Right atrium auricular region (tissue), 2 donors: Measurements from ENCODE around the gene KDM2B. TPM values are rescaled to one million over a fixed set of nuclear protein-coding genes. Genes with fewer than 3 reads are reported as not detected.

Source experiments
- DNase-seq: peaks from one replicate; pipeline ENCODE4 v3.0.0-alpha.2; 2019; ENCODE audit warnings: low spot score
- H3K27ac ChIP-seq, 2 donors: fragments of 200-600 bp; sonication (generic); 1 replicate in 1 of 2; 2 replicates in 1 of 2; pipeline ENCODE4 v1.5.1; 2016 to 2019
- H3K27me3 ChIP-seq, 2 donors: fragments of 200-600 bp; sonication (generic); one replicate each; pipeline versions ENCODE4 v1.5.1 to v1.6.0; 2017 to 2019
- H3K36me3 ChIP-seq: fragments of 200-600 bp; sonication (generic); one replicate; pipeline ENCODE4 v1.5.1; 2016
- H3K4me1 ChIP-seq, 2 donors: fragments of 200-600 bp; sonication (generic); one replicate each; pipeline versions ENCODE4 v1.5.1 to v1.6.0; 2017 to 2019
- H3K4me3 ChIP-seq, 2 donors: fragments of 200-600 bp; sonication (generic); 1 replicate in 1 of 2; 2 replicates in 1 of 2; pipeline ENCODE4 v1.5.1; 2017 to 2019; ENCODE audit warnings: mild to moderate bottlenecking in 1 of 2, moderate library complexity in 1 of 2
- H3K9me3 ChIP-seq, 2 donors: fragments of 200-600 bp; sonication (generic); one replicate each; pipeline ENCODE4 v1.5.1; 2019
- CTCF ChIP-seq, 2 donors: fragments of 200-600 bp; sonication (generic); IDR thresholded peaks; one replicate each; pipeline ENCODE4 v1.5.1; 2019; ENCODE audit warnings: antibody characterized with exemption in 2 of 2
- total RNA-seq, 2 donors: library from RNA; depleted of rRNA; stranded (reverse); fragments of >200 nt; gene quantifications; one replicate each; pipeline ENCODE4 v1.1.0, GENCODE V29; 2016

The KDM2B gene
- total RNA-seq, 2 donors from 2014 or later = 9.5 to 10.8 TPM

DNA sequence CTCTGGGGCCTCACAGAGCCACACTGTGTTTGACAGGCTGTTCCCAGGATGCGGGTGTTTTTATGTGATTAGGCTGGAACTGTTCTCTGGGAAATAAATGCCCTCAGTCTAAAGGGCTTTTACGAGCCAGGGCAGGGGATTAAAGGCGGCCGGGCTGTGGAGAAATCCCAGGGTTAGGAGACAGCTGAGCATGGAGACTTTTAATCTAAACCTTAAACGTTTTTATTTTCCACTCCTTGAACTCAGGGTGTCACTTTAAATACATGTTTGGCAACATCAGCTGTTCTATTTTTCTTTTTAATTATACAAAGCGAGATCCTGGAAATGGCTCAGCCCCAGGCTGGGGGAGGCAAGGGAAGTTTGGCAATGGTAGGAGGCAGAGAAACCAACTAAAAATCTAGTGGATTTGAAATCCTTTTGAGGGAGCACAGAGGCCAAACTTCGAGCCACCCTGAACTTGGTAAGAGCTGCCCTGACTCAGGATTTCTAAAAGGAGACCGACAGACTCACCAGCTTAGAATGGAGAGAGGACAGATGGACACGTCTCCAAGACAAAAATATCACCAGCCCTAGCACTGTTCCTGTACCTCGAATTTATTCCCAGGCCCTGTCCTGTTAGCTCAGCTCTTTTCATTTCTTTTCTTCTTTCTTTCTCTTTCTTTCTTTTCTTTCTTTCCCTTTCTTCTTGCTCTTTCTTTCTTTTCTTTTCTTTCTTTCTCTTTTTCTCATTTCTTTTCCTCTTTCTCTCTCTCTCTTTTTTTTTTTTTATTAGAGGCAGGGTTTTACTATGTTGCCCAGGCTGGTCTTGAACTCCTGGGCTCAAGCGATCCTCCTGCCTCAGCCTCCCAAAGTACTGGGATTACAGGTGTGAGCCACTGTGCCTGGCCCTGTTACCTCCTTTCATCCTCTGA is 29.7 kb upstream of the KDM2B start:
- no peak for DNase-seq
- no peaks in the 10 kb centered on the region for H3K36me3 ChIP-seq
- H3K27me3 ChIP-seq = no peaks in the 10 kb centered on the region
- peaks cover 0 to 7% of the 10 kb centered on the region in 2 donors for H3K4me1 ChIP-seq
- no peaks in the 10 kb centered on the region for H3K9me3 ChIP-seq
- H3K27ac ChIP-seq = peak overlapping the region in 1 of 2 donors; percentile 21
- no peak for TF ChIP-seq CTCF (IDR thresholded peaks at IDR 0.05)
- H3K4me3 ChIP-seq = no peak overlapping the region

DNA sequence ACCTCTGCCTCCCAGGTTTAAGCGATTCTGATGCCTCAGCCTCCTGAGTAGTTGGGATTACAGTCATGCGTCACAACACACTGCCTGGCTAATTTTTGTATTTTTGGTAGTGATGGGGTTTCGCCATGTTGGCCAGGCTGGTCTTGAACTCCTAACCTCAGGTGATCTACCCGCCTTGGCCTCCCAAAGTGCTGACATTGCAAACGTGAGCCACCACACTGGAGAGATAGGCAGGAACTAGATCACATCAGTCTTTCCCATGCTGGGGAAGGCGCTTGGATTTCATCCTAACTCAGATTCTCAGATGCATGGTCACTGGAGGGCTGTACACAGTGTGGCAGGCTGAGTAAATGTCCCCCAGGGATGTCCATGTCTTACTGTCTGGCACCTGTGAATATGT is 27.5 kb upstream of the KDM2B start:
- DNase-seq = no peak
- H3K27me3 ChIP-seq = no peaks in the 10 kb centered on the region
- no peak for TF ChIP-seq CTCF (IDR thresholded peaks at IDR 0.05)
- H3K9me3 ChIP-seq = no peaks in the 10 kb centered on the region
- peaks cover 0 to 7% of the 10 kb centered on the region in 2 donors for H3K4me1 ChIP-seq
- no peak overlapping the region for H3K27ac ChIP-seq
- H3K36me3 ChIP-seq = no peaks in the 10 kb centered on the region
- H3K4me3 ChIP-seq = no peak overlapping the region

DNA sequence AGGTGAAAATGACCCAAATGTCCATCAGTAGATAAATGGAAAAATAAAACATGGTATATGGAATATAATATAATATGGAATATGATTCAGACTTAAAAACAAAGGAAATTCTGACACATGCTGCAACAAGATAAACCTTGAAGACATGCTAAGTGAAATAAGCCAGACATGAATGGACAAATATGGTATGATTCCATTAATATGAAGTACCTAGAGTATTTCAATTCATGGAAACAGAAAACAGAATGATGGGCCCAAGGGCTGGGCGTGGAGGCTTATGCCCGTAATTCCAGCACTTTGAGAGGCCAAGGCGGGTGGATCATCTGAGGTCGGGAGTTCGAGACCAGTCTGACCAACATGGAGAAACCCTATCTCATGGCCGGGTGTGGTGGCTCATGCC is 22.8 kb upstream of the KDM2B start:
- Histone ChIP-seq H3K4me3 (no peak overlapping the region), H3K36me3 (no peaks in the 10 kb centered on the region), H3K4me1 (no peaks in the 10 kb centered on the region), H3K9me3 (no peaks in the 10 kb centered on the region), H3K27me3 (no peaks in the 10 kb centered on the region), H3K27ac (no peak overlapping the region)
- no peak for DNase-seq
- TF ChIP-seq CTCF (IDR thresholded peaks at IDR 0.05) = no peak

GRCh38 chr12:121602766-121603165 is 21.9 kb upstream of the KDM2B start:
- Histone ChIP-seq H3K4me1 (no peaks in the 10 kb centered on the region), H3K4me3 (no peak overlapping the region), H3K27ac (no peak overlapping the region), H3K36me3 (no peaks in the 10 kb centered on the region), H3K9me3 (no peaks in the 10 kb centered on the region), H3K27me3 (no peaks in the 10 kb centered on the region)
- DNase-seq = no peak
- TF ChIP-seq CTCF (IDR thresholded peaks at IDR 0.05) = no peak

GRCh38 chr12:121600702-121601336 is 20.0 kb upstream of the KDM2B start:
- no peak for DNase-seq
- no peaks in the 10 kb centered on the region for H3K36me3 ChIP-seq
- H3K9me3 ChIP-seq = no peaks in the 10 kb centered on the region
- no peaks in the 10 kb centered on the region for H3K4me1 ChIP-seq
- TF ChIP-seq CTCF (IDR thresholded peaks at IDR 0.05) = no peak
- no peaks in the 10 kb centered on the region for H3K27me3 ChIP-seq
- H3K4me3 ChIP-seq = no peak overlapping the region
- no peak overlapping the region for H3K27ac ChIP-seq
